ENCODE data around the gene LDLRAD4.

LDLRAD4 gene

DNA sequence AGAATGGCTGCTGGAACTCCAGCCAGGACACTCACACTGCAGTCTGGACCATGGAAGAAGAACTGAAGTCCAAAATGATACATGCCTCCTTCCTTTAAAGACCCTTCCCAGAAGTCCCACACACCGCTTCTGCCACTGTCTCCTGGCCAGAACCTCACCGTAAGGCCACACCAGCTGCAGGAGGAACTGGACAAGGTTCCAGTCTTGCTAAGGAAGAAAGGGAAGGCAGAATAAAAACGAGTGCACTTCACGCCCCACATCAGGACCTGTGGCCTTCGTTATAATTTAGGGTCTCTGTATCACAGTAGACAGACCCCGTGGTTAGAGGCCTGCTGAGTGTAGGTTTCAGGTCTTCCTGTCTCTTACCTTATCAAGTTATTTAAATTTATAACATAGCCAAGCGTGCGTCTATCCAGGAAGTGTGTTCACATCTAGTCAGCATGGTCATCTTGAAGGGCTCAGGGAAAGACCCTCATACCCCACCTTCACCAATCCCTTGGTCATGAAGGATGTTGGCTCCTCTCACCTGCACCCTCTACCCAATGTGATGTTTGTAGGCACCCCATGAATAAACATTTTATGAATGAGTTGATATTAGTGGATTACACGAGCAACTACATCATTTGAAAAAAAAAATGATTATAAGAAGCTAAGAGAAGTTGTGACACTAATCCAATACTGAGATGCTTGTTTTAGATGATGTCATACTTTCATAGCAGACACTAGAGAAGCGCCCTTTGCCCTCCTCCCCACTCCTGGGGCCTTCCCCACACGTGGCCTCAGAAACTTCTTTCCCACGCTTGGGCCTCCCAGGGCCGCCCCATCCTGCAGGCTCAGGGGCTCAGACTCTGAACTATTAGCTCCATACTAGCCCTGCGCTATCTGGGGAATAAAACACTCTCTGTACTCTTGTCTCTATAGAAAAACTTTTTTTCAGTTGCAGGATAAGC, 350.2 kb downstream of the LDLRAD4 start:
- Histone ChIP-seq H3K9me3 (ENCODE audit: control insufficient read depth, low read length) (no peaks in the 10 kb centered on the region), H4K91ac (ENCODE audit: low read length) (no peak overlapping the region), H3K79me1 (replicated peaks; ENCODE audit: low read length, poor library complexity, severe bottlenecking) (no peaks in the 10 kb centered on the region), H3K4me1 (ENCODE audit: control insufficient read depth, insufficient read depth, low read depth, low read length) (no peaks in the 10 kb centered on the region), H3K36me3 (ENCODE audit: control insufficient read depth in 1 of 2, insufficient read depth in 2 of 2, low read depth in 1 of 2, low read length in 2 of 2) (no peaks in the 10 kb centered on the region), H2BK12ac (ENCODE audit: low read length in 2 of 2) (no peak overlapping the region), H2BK120ac (ENCODE audit: low read depth, low read length) (no peak overlapping the region), H2AFZ (ENCODE audit: low read depth, low read length) (no peak overlapping the region), H3K27me3 (ENCODE audit: control insufficient read depth in 1 of 2, insufficient read depth in 1 of 2, low read length in 2 of 2) (peaks cover 0 to 4% of the 10 kb centered on the region in 2 experiments), H3K9ac (ENCODE audit: low read length) (no peak overlapping the region), H3K14ac (ENCODE audit: low read length in 2 of 2) (no peak overlapping the region), H3K23ac (ENCODE audit: low read length in 2 of 2) (no peak overlapping the region), H3K4ac (ENCODE audit: low read depth in 1 of 2, low read length in 2 of 2) (no peak overlapping the region), H3K27ac (ENCODE audit: low read length, poor library complexity, severe bottlenecking) (no peak overlapping the region), H3K4me3 (ENCODE audit: insufficient read depth in 1 of 2, low read depth in 1 of 2, low read length in 2 of 2) (no peak overlapping the region), H4K8ac (ENCODE audit: low read length) (no peak overlapping the region), H2AK5ac (ENCODE audit: low read length, severe bottlenecking) (no peak overlapping the region), H2BK15ac (ENCODE audit: low read depth, poor library complexity, severe bottlenecking) (no peak overlapping the region), H3K4me2 (ENCODE audit: low read length, poor library complexity, severe bottlenecking) (no peak overlapping the region), H3K18ac (ENCODE audit: low read depth in 1 of 2, low read length in 2 of 2) (no peak overlapping the region), H2BK5ac (ENCODE audit: low read depth, low read length, poor library complexity, severe bottlenecking) (no peak overlapping the region)
- WGBS, result 74% methylated on average over 12 of the region's 14 CpGs
- DNase-seq, result no peak

GRCh38 chr18:13570216-13570615, 351.7 kb downstream of the LDLRAD4 start:
- Histone ChIP-seq H3K4me1 (ENCODE audit: control insufficient read depth, insufficient read depth, low read depth, low read length) (no peaks in the 10 kb centered on the region), H3K4ac (ENCODE audit: low read depth in 1 of 2, low read length in 2 of 2) (no peak overlapping the region), H2AK5ac (ENCODE audit: low read length, severe bottlenecking) (no peak overlapping the region), H3K14ac (ENCODE audit: low read length in 2 of 2) (no peak overlapping the region), H3K23ac (ENCODE audit: low read length in 2 of 2) (no peak overlapping the region), H3K36me3 (ENCODE audit: control insufficient read depth in 1 of 2, insufficient read depth in 2 of 2, low read depth in 1 of 2, low read length in 2 of 2) (no peaks in the 10 kb centered on the region), H4K8ac (ENCODE audit: low read length) (no peak overlapping the region), H4K91ac (ENCODE audit: low read length) (no peak overlapping the region), H3K79me1 (replicated peaks; ENCODE audit: low read length, poor library complexity, severe bottlenecking) (no peaks in the 10 kb centered on the region), H2AFZ (ENCODE audit: low read depth, low read length) (no peak overlapping the region), H2BK5ac (ENCODE audit: low read depth, low read length, poor library complexity, severe bottlenecking) (no peak overlapping the region), H3K9ac (ENCODE audit: low read length) (no peak overlapping the region), H2BK120ac (ENCODE audit: low read depth, low read length) (no peak overlapping the region), H3K18ac (ENCODE audit: low read depth in 1 of 2, low read length in 2 of 2) (no peak overlapping the region), H3K4me2 (ENCODE audit: low read length, poor library complexity, severe bottlenecking) (no peak overlapping the region), H3K27ac (ENCODE audit: low read length, poor library complexity, severe bottlenecking) (no peak overlapping the region), H2BK15ac (ENCODE audit: low read depth, poor library complexity, severe bottlenecking) (no peak overlapping the region), H3K9me3 (ENCODE audit: control insufficient read depth, low read length) (no peaks in the 10 kb centered on the region), H2BK12ac (ENCODE audit: low read length in 2 of 2) (no peak overlapping the region), H3K4me3 (ENCODE audit: insufficient read depth in 1 of 2, low read depth in 1 of 2, low read length in 2 of 2) (no peak overlapping the region), H3K27me3 (ENCODE audit: control insufficient read depth in 1 of 2, insufficient read depth in 1 of 2, low read length in 2 of 2) (no peaks in the 10 kb centered on the region)
- WGBS, result 82% methylated on average over 17 of the region's 17 CpGs
- no peak for DNase-seq

DNA sequence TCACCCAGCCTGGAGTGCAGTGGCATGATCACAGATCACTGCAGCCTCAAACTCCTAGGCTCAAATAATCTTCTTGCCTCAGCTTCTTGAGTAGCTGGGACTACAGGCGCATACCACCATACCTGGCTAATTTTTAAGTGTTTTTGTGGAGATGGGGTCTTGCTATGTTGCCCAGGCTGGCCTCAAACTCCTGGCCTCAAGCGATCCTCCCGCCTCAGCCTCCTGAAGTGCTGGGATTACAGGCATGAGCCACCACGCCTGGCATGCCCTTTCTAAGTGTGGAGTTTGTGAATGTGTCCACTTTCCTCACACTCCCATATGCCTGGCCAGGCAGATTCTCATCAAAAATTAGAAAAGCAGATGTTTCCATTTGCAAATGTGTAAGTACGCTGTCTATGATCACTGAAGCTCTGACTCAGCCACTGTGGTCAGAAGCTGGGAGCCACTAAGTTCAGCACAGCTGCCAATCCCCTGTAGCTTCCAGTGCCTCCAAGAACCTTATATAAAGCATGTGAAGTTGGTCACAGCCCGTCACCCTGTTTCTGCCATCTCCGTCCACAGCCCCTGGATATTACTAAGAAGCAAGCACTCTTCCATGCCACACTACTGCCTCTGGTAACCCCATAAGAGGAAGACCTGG, 352.4 kb downstream of the LDLRAD4 start:
- Histone ChIP-seq H3K4me3 (ENCODE audit: insufficient read depth in 1 of 2, low read depth in 1 of 2, low read length in 2 of 2) (no peak overlapping the region), H2BK15ac (ENCODE audit: low read depth, poor library complexity, severe bottlenecking) (no peak overlapping the region), H2BK5ac (ENCODE audit: low read depth, low read length, poor library complexity, severe bottlenecking) (no peak overlapping the region), H2AK5ac (ENCODE audit: low read length, severe bottlenecking) (no peak overlapping the region), H3K4ac (ENCODE audit: low read depth in 1 of 2, low read length in 2 of 2) (no peak overlapping the region), H3K4me2 (ENCODE audit: low read length, poor library complexity, severe bottlenecking) (no peak overlapping the region), H2BK12ac (ENCODE audit: low read length in 2 of 2) (no peak overlapping the region), H3K79me1 (replicated peaks; ENCODE audit: low read length, poor library complexity, severe bottlenecking) (no peaks in the 10 kb centered on the region), H3K18ac (ENCODE audit: low read depth in 1 of 2, low read length in 2 of 2) (no peak overlapping the region), H3K27ac (ENCODE audit: low read length, poor library complexity, severe bottlenecking) (no peak overlapping the region), H3K36me3 (ENCODE audit: control insufficient read depth in 1 of 2, insufficient read depth in 2 of 2, low read depth in 1 of 2, low read length in 2 of 2) (no peaks in the 10 kb centered on the region), H3K27me3 (ENCODE audit: control insufficient read depth in 1 of 2, insufficient read depth in 1 of 2, low read length in 2 of 2) (no peaks in the 10 kb centered on the region), H4K91ac (ENCODE audit: low read length) (no peak overlapping the region), H2AFZ (ENCODE audit: low read depth, low read length) (no peak overlapping the region), H4K8ac (ENCODE audit: low read length) (no peak overlapping the region), H2BK120ac (ENCODE audit: low read depth, low read length) (no peak overlapping the region), H3K9ac (ENCODE audit: low read length) (no peak overlapping the region), H3K9me3 (ENCODE audit: control insufficient read depth, low read length) (no peaks in the 10 kb centered on the region), H3K23ac (ENCODE audit: low read length in 2 of 2) (no peak overlapping the region), H3K4me1 (ENCODE audit: control insufficient read depth, insufficient read depth, low read depth, low read length) (no peaks in the 10 kb centered on the region), H3K14ac (ENCODE audit: low read length in 2 of 2) (no peak overlapping the region)
- 86% methylated on average over 7 of the region's 7 CpGs for WGBS
- DNase-seq, result no peak

DNA sequence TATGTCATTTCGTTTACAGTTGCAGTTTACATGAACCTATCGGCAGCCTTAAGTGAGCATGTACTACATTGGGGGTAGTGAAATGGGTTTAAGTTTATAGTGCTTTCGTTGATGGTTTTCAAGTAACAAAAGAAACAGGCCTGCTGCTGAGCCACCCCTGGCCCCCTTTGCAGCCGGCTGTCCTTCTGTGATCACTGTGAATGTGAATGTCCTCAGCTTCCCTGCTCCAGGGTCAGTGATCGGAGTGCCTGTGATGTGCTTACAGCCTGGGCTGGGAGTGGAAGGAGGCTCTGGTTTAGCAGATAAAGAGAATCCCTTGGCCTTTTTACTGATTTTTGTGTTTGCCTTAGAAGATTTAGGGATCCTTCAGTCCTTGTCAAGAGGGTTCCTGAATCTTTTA, 353.6 kb downstream of the LDLRAD4 start:
- H3K27ac ChIP-seq (ENCODE audit: low read length, poor library complexity, severe bottlenecking), result no peak overlapping the region
- no peak for DNase-seq
- no peak overlapping the region for H3K4me2 ChIP-seq (ENCODE audit: low read length, poor library complexity, severe bottlenecking)
- no peaks in the 10 kb centered on the region for H3K27me3 ChIP-seq (ENCODE audit: control insufficient read depth in 1 of 2, insufficient read depth in 1 of 2, low read length in 2 of 2)
- no peak overlapping the region for H3K4me3 ChIP-seq (ENCODE audit: insufficient read depth in 1 of 2, low read depth in 1 of 2, low read length in 2 of 2)
- H3K9ac ChIP-seq (ENCODE audit: low read length), result no peak overlapping the region
- no peaks in the 10 kb centered on the region for H3K79me1 ChIP-seq (replicated peaks; ENCODE audit: low read length, poor library complexity, severe bottlenecking)
- no peak overlapping the region for H2BK5ac ChIP-seq (ENCODE audit: low read depth, low read length, poor library complexity, severe bottlenecking)
- WGBS, result 89% methylated on average over 5 of the region's 5 CpGs
- H3K4me1 ChIP-seq (ENCODE audit: control insufficient read depth, insufficient read depth, low read depth, low read length), result no peaks in the 10 kb centered on the region
- H3K23ac ChIP-seq (ENCODE audit: low read length in 2 of 2), result no peak overlapping the region
- no peak overlapping the region for H2AFZ ChIP-seq (ENCODE audit: low read depth, low read length)
- no peak overlapping the region for H3K4ac ChIP-seq (ENCODE audit: low read depth in 1 of 2, low read length in 2 of 2)
- no peak overlapping the region for H3K18ac ChIP-seq (ENCODE audit: low read depth in 1 of 2, low read length in 2 of 2)
- no peak overlapping the region for H4K8ac ChIP-seq (ENCODE audit: low read length)
- no peak overlapping the region for H2BK120ac ChIP-seq (ENCODE audit: low read depth, low read length)
- H2BK15ac ChIP-seq (ENCODE audit: low read depth, poor library complexity, severe bottlenecking), result no peak overlapping the region
- no peak overlapping the region for H2BK12ac ChIP-seq (ENCODE audit: low read length in 2 of 2)
- no peak overlapping the region for H4K91ac ChIP-seq (ENCODE audit: low read length)
- no peaks in the 10 kb centered on the region for H3K9me3 ChIP-seq (ENCODE audit: control insufficient read depth, low read length)
- no peak overlapping the region for H2AK5ac ChIP-seq (ENCODE audit: low read length, severe bottlenecking)
- no peak overlapping the region for H3K14ac ChIP-seq (ENCODE audit: low read length in 2 of 2)
- no peaks in the 10 kb centered on the region for H3K36me3 ChIP-seq (ENCODE audit: control insufficient read depth in 1 of 2, insufficient read depth in 2 of 2, low read depth in 1 of 2, low read length in 2 of 2)

Measured in mesenchymal stem cell (in vitro differentiated cells and primary cell).